Type B pancreatic cell (in vitro differentiated cells): Measurements from ENCODE around the gene RSRC1. TPM values are rescaled to one million over a fixed set of nuclear protein-coding genes. Genes with fewer than 3 reads are reported as not detected.

ENCODE experiments used
- DNase-seq: peaks from one replicate; pipeline ENCODE4 v3.0.0; 2021; ENCODE audit warnings: mixed read lengths; ENCODE audit not compliant: unreplicated experiment; ENCODE audit errors: extremely low spot score
- H3K27ac Mint-ChIP-seq: 2 replicates; pipeline ENCODE4 v1.8.0; 2021; ENCODE audit warnings: mild to moderate bottlenecking, mixed read lengths
- H3K27me3 Mint-ChIP-seq: 2 replicates; pipeline ENCODE4 v1.8.0; 2021; ENCODE audit warnings: mixed read lengths
- H3K36me3 Mint-ChIP-seq: 2 replicates; pipeline ENCODE4 v1.8.0; 2021; ENCODE audit warnings: mixed read lengths
- H3K4me1 Mint-ChIP-seq: one replicate; pipeline ENCODE4 v1.8.0; 2021; ENCODE audit warnings: mixed read lengths; ENCODE audit not compliant: unreplicated experiment
- H3K4me3 Mint-ChIP-seq: 2 replicates; pipeline ENCODE4 v1.8.0; 2021; ENCODE audit warnings: mild to moderate bottlenecking, mixed read lengths
- H3K9me3 Mint-ChIP-seq: 2 replicates; pipeline ENCODE4 v1.8.0; 2021; ENCODE audit warnings: mixed read lengths
- CTCF ChIP-seq: fragments of 200-600 bp; sonication (generic); conservative IDR thresholded peaks from 2 replicates; pipeline ENCODE4 v1.5.0; 2021; ENCODE audit warnings: antibody characterized with exemption, mild to moderate bottlenecking
- total RNA-seq: library from RNA; stranded (reverse); gene quantifications from 2 replicates; pipeline ENCODE4 v1.2.1, GENCODE V29; 2021; ENCODE audit warnings: low replicate concordance

RSRC1 gene
- total RNA-seq, 1 donor from 2014 or later, result 34.6 TPM

- peaks cover 15% of the 10 kb centered on the region for H3K36me3 Mint-ChIP-seq
- no peak overlapping the region for H3K4me3 Mint-ChIP-seq
- no peak for TF ChIP-seq CTCF
- H3K27me3 Mint-ChIP-seq, result no peaks in the 10 kb centered on the region
- H3K4me1 Mint-ChIP-seq, result no peaks in the 10 kb centered on the region
- H3K27ac Mint-ChIP-seq, result no peak overlapping the region
- H3K9me3 Mint-ChIP-seq, result peaks cover 18% of the 10 kb centered on the region
- DNase-seq, result no peak
Measured at GRCh38 chr3:158200955-158201354, 91.1 kb downstream of the RSRC1 start.

- peaks cover 11% of the 10 kb centered on the region for H3K36me3 Mint-ChIP-seq
- H3K9me3 Mint-ChIP-seq, result peaks cover 11% of the 10 kb centered on the region
- H3K27me3 Mint-ChIP-seq, result no peaks in the 10 kb centered on the region
- H3K4me3 Mint-ChIP-seq, result no peak overlapping the region
- no peaks in the 10 kb centered on the region for H3K4me1 Mint-ChIP-seq
- DNase-seq, result no peak
- TF ChIP-seq CTCF, result no peak
- H3K27ac Mint-ChIP-seq, result no peak overlapping the region
Measured at GRCh38 chr3:158205324-158205723, 95.4 kb downstream of the RSRC1 start.

GRCh38 chr3:158205994-158206393 lies 96.1 kb downstream of the RSRC1 start:
- no peaks in the 10 kb centered on the region for H3K4me1 Mint-ChIP-seq
- no peak for TF ChIP-seq CTCF
- no peak for DNase-seq
- H3K36me3 Mint-ChIP-seq, result peaks cover 9% of the 10 kb centered on the region
- H3K4me3 Mint-ChIP-seq, result no peak overlapping the region
- H3K27me3 Mint-ChIP-seq, result no peaks in the 10 kb centered on the region
- peaks cover 7% of the 10 kb centered on the region for H3K9me3 Mint-ChIP-seq
- H3K27ac Mint-ChIP-seq, result no peak overlapping the region

- no peak overlapping the region for H3K4me3 Mint-ChIP-seq
- no peaks in the 10 kb centered on the region for H3K36me3 Mint-ChIP-seq
- H3K27me3 Mint-ChIP-seq, result no peaks in the 10 kb centered on the region
- no peaks in the 10 kb centered on the region for H3K4me1 Mint-ChIP-seq
- no peaks in the 10 kb centered on the region for H3K9me3 Mint-ChIP-seq
- no peak for DNase-seq
- H3K27ac Mint-ChIP-seq, result no peak overlapping the region
- no peak for TF ChIP-seq CTCF
Measured at GRCh38 chr3:158210067-158210466, 100.2 kb downstream of the RSRC1 start.

GRCh38 chr3:158213461-158213860 lies 103.6 kb downstream of the RSRC1 start:
- Mint-ChIP-seq H3K4me1 (no peaks in the 10 kb centered on the region), H3K4me3 (no peak overlapping the region), H3K27ac (no peak overlapping the region), H3K36me3 (no peaks in the 10 kb centered on the region), H3K27me3 (no peaks in the 10 kb centered on the region), H3K9me3 (peaks cover 5% of the 10 kb centered on the region)
- DNase-seq, result no peak
- no peak for TF ChIP-seq CTCF

- Mint-ChIP-seq H3K27ac (no peak overlapping the region), H3K9me3 (peaks cover 5% of the 10 kb centered on the region), H3K36me3 (no peaks in the 10 kb centered on the region), H3K4me3 (no peak overlapping the region), H3K4me1 (no peaks in the 10 kb centered on the region), H3K27me3 (no peaks in the 10 kb centered on the region)
- no peak for DNase-seq
- TF ChIP-seq CTCF, result no peak
Measured at GRCh38 chr3:158217992-158218391, 108.1 kb downstream of the RSRC1 start.
